ENCODE measurements around the gene UNC13D.
"Not testable (repeated sequence)": the region's sequence is repeated elsewhere in the genome, so short reads cannot be mapped to it uniquely, and the experiment has no call there.

Gene UNC13D

DNA sequence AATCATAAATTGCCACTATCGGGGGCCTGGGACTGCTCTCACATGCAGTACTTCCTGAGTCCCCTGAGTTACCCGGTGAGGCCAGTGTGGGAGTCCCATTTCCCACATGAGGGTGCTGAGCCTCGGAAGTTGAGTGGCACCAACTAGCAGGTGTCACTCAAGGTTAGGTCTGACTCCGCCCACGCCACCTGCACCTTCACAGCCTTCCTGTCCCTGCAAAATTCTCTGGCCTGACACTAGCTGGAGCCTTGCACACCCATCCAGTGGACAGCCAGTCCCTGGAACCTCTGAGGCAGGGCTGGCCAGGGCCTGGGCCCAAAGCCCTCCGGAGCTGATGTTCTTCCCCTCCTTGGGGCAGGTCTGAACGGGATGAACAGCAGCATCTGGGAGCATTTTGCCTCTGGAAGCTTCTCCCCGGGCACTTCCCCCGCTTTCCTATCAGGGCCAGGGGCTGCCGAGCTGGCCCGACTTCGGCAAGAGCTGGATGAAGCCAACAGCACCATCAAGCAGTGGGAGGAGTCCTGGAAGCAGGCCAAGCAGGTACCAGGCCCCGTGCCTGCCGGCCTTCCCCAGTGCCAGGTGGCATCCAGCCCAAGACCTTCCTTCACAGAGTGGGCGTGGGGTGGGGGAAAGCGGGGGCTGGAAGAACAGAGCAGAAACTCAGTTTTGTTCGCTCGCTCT, 21.9 kb downstream of the UNC13D start:
- in situ Hi-C loops (cut with MboI; ENCODE audit: low sequenced_read_pairs), result no loop called here

DNA sequence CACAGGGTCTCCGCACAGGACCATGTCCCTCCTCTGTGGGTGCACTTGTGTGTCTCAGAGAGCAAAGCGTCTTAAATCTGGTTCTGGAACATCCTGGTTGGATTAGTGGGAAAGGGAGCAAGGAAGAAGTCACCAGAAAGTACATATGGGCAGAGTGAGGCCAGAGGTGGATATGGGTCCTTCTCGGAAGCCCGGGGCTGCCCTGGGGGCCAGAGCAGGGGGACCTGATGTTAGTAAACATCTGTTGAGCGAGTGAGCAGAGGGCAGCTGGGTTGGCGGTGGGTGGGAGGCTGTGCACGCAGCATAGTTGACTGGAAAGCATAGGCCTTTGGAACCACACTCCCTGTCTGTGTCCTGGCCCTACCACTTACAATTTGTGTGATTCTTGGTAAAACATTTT, 22.7 kb downstream of the UNC13D start:
- in situ Hi-C loops (cut with MboI; ENCODE audit: low sequenced_read_pairs), result no loop called here

DNA sequence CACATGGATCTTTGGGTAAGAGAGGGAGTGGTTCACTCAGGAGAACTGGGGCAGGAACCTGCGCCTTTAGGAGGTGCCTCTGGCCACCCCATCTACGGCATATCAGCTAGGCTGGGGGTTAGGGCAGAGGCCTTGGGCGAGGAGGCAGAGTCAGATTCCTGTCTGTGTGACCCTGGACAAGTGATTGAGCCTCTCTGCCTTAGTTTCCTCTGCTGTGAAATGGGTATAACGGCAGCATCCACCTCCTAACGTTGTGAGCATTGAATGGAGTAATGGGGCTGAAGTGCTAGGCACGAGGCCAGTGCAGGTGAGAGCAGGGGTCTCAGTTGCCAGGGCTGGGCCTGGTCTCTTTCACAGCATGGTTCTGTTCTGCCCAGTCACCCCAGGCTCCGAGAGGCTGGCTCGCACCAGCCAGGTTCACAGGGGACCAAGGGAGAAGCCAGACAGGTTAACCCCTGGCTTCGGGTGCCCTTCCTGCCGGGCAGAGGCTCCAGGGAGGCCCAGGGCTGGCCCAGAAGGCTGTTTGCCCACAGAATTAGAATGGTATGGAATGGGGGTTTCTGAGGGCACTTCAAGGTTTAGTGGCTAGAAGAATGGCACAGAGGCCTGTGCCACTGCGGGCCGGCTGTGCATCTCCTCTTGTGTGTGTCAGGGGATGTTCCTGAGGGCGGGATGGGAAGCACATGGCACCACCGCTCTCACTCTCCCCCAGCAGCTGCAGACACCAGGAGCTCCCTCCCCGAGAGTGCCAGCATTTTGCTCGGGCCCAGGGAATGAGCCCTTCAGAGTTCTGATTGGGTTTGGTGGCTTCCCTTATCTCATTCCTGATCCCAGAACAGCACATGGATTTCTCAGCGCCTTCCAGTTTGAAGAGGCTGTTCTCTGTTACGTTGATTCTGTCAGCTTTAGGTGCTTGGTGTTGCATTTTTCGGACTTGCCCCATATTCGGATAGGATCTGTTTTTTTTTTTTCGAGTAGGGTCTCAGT, 23.8 kb downstream of the UNC13D start:
- in situ Hi-C loops (cut with MboI; ENCODE audit: low sequenced_read_pairs), result no loop called here

DNA sequence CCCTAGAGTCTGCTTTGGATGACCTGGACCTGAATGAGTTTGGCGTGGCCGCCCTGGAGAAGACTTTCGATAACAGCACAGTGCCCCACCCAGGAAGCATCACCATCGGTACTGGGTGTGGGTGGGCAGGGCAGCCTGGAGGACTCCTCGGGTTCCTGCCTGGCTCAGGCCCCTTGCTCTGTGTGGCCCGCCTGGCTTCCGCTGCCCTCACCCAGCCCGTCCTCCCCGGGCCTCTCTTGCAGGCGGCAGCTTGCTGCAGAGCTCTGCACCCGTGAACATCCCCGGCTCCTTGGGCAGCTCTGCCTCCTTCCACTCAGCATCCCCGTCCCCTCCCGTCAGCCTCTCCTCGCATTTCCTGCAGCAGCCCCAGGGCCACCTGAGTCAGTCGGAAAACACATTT, 24.5 kb downstream of the UNC13D start:
- in situ Hi-C loops (cut with MboI; ENCODE audit: low sequenced_read_pairs), result no loop called here

DNA sequence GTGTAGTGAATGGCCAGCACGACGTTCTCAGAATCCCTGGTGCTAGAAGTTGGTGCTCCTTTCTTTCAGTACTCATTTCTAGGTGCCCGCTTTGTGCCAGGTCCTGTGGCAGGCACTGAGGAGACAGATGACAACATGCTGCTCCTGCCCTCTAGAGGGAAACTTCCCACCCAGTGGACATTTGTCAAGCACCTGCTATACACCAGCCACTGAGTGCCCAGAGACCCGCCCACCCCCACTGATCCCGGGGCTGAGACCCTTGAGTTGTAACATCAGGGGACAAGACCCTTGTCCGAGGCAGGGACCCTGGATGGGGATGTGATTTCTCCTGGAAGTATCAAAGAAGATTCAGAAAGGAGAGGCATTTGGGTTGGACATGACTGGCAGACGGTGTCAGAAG, 25.1 kb downstream of the UNC13D start:
- in situ Hi-C loops (cut with MboI; ENCODE audit: low sequenced_read_pairs), result no loop called here

DNA sequence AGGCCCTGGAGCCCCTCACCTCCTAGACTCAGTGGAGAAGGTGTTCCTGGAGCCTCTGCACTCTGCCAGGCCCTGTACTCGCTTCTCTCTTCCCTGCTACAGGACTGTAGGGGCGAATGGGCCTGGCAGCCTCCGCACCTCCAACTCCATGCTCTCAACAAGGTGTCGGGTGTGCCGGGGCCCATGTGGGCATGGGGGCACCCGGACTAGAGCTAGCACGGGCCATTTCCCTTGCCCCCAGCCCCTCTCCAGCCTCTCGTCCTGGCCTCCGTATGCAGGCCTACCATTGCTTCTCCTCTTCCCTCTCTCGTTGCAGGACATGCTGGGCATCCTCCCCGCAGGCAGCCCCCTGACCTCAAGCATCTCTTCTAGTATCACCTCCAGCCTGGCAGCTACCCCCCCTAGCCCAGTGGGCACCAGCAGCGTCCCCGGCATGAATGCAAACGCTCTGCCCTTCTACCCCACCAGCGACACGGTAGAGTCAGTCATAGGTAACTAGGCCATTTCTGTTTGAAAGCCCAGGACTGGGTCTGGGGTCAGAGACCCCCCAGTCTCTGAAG, 25.8 kb downstream of the UNC13D start:
- in situ Hi-C loops (cut with MboI; ENCODE audit: low sequenced_read_pairs), result no loop called here

DNA sequence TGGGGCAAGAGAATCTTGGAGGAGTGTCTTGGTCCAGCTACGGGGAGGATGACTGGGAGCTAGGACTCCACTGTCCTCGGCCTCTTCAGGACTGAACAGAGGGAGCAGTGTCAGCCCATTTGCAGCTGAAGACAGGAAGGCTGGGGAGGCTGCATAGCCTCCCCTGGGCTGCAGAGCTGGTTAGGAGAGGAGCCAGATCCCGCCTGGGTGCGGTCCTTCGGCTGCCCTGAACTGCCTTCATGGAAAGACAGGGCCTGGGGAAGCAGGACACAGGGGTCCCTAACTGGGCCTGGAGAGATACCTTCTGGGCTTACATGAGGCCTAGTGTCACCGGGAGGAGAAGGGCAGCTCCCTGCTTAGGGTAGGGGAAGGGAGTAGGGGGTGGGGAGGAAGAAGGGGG, 26.6 kb downstream of the UNC13D start:
- in situ Hi-C loops (cut with MboI; ENCODE audit: low sequenced_read_pairs), result no loop called here

DNA sequence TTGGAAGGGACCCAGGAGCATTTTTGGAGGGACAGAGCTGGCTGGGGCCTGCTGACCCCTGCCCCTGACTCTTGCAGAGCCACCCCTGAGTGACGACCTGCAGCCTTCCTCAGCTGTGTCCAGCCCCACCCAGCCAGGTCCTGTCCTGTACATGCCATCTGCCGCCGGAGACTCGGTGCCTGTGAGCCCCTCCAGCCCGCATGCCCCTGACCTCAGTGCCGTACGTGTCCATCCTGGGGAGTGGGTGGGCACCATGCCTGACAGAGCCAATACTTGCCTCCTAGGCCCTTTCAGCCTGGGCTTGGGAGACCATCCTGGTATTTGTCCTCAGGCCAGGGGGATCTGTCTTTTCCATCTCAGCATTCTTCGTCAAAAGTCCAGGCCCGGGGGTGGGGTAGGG, 27.5 kb downstream of the UNC13D start:
- in situ Hi-C loops (cut with MboI; ENCODE audit: low sequenced_read_pairs), result no loop called here

DNA sequence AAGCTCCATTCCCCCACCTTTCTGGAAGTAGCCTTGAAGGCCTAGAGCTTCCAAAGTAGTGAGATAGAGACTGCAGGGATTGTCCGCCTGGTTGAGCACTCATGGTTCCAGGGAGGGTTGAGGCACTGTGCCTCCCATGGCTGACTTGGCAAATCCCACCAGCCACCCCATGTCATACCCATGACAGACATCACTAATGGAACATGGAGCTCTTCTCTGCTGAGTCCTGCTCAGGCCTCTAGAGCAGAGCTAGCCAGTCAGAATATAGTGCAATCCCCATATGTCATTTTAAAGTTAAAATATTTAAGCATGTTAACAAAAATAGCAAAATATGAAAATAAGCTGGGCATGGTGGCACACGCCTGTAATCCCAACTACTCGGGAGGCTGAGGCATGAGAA, 28.8 kb downstream of the UNC13D start:
- in situ Hi-C loops (cut with MboI; ENCODE audit: low sequenced_read_pairs), result no loop called here

DNA sequence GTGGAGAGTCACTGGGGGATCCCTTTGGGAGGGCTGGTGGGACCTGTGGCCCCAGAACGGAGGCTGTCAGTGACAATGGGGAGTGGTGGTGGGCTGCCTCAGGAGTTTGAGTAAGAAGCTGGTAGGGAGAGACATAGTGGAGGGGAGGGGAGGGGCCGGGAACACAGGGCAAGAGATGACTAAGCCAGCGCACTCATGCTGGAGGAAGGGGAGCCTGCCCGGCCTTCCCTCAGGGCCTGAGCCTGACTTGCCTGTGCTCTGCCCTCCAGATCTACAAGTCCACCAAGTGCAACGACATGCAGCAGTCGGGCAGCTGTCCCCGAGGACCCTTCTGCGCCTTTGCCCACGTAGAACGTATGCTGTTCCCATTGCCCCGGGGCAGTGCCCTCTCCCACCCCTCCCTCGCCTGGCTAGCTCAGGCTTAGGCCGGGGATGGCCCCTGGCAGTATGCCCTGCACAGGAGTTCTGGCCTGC, 29.3 kb downstream of the UNC13D start:
- in situ Hi-C loops (cut with MboI; ENCODE audit: low sequenced_read_pairs), result no loop called here

DNA sequence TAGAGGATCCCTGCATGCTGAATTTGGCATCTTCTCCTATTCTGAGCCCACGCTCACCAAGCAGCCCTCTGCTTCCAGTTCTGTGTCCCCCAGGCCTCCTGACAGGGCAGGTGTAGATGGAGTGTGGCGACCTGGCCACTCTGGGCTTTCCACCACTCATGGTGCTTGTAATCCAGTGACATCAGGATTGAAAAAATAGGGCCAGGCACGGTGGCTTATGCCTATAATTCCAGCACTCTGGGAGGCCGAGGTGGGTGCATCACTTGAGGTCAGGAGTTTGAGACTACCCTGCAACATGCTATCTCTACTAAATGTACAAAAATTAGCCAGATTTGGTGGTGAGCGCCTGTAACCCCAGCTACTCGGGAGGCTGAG, 30.2 kb downstream of the UNC13D start:
- in situ Hi-C loops (cut with MboI; ENCODE audit: low sequenced_read_pairs), result no loop called here

DNA sequence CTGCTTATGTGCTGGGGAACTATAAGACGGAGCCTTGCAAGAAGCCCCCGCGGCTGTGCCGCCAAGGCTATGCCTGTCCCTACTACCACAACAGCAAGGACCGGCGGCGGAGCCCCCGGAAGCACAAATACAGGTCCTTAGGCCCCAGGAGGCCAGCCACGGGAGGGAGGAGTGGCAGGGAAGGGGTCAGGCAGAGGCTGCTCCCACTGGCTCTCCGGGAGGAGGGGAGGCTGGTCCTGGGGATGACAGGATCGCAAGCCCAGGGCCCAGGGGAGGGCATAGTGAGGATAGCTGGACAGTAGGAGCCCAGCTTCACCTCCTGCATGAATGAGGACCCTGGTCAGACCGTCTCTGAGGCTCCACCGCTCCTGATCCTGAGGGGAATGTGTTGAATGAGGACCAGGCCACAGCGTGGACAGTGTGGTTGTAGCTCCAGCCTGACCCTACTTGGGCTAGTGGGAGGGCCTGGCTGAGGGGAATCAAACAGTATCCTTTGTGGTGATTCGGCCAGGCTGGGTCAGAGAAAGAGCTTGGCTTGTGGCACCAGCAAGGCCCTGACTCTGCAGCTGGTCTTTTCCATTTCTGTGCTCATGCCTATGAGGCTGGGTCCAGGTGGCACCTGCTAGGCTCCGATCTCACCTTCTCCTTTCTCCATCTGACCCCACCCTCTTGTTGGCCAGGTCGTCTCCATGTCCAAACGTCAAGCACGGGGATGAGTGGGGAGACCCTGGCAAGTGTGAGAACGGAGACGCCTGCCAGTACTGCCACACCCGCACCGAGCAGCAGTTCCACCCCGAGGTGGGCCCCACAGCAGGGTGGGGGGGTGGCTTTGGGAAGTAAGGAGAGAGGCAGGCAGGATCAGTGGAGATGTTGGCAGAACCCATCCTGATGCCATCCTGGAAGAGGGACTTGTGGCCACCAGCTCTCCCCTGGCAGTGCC, 30.9 kb downstream of the UNC13D start:
- in situ Hi-C loops (cut with MboI; ENCODE audit: low sequenced_read_pairs), result no loop called here

DNA sequence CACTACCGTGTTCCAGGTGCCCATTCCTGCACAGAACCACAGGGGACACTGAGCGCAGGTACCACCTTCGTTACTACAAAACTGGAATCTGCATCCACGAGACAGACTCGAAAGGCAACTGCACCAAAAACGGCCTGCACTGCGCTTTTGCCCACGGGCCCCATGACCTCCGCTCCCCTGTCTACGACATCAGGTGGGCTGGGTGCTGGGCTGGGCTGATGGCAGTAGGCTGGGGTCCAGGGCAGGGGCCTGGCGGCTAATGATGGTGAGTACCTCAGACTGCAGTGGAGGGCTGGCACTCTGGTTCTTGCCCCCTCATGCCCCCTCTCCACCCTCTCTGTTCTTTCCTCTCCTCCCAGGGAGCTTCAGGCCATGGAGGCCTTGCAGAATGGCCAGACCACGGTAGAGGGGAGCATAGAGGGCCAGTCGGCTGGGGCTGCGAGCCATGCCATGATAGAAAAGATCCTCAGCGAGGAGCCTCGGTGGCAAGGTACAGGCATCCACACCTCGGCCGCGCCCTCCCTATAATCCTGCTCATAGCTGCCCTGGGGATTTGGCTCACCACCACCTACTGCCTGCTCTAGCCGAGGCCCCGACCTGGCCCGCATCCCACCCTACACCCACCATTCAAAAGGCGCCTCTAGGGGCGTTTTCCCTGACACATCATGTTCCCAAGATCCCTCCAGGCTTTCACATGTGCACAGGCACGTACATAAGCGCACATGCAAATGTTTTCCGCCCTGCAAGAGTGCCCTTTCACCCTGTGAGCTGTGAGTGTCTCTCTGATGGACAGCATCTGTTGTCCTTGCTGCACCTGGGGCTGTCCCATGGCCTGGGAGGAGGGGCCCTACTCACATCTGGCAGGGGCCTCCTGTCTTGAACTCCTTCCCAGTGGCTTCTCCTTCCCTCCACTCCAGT, 31.8 kb downstream of the UNC13D start:
- in situ Hi-C loops (cut with MboI; ENCODE audit: low sequenced_read_pairs), result no loop called here

DNA sequence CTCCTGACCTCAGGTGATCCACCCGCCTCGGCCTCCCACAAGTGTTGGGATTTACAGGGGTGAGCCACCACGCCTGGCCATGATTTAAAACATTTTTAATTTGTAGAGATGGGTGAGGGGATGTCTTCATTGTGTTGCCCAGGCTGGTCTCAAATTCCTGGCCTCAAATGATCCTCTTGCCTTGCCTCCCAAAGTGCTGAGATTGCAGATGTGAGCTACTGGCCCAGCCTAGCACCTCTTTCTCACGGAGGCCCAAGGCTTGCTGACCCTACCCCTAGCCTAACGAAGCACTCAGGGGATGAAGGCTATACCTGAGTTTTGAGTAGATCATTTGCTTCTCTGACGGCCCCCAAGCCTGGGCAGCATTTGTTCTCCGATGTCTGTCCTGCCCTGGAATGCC, 33.0 kb downstream of the UNC13D start:
- in situ Hi-C loops (cut with MboI; ENCODE audit: low sequenced_read_pairs), result no loop called here

DNA sequence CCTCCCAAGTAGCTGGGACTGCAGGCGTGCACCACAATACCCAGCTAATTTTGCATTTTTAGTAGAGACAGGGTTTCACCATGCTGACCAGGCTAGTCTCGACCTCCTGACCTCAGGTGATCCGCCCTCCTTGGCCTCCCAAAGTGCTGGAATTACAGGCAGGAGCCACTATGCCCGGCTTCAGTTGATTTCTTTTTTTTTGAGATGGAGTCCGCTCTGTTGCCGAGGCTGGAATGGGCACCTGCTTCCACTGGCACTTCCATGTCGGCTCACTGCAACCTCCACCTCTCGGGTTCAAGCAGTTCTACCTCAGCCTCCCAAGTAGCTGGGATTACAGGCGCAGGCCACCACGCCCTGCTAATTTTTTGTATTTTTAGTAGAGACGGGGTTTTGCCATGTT, 33.4 kb downstream of the UNC13D start:
- in situ Hi-C loops (cut with MboI; ENCODE audit: low sequenced_read_pairs), result not testable (repeated sequence)

DNA sequence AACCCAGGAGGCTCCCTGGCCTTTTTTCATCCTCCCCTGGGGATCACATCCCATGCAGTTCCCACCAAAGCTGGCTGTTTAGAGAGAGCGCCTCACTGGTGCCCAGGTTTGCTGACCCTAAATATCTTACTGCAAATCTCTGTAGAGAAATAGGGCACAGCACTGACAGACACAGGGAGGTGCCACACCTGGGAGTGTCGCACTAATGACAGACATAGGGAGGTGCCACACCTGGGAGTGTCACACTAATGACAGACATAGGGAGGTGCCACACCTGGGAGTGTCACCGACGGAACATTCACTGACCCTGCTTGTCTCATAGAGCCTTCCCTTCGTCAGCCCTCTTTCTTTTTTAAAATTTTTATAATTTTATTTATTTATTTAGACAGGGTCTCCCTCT, 34.0 kb downstream of the UNC13D start:
- in situ Hi-C loops (cut with MboI; ENCODE audit: low sequenced_read_pairs), result no loop called here

DNA sequence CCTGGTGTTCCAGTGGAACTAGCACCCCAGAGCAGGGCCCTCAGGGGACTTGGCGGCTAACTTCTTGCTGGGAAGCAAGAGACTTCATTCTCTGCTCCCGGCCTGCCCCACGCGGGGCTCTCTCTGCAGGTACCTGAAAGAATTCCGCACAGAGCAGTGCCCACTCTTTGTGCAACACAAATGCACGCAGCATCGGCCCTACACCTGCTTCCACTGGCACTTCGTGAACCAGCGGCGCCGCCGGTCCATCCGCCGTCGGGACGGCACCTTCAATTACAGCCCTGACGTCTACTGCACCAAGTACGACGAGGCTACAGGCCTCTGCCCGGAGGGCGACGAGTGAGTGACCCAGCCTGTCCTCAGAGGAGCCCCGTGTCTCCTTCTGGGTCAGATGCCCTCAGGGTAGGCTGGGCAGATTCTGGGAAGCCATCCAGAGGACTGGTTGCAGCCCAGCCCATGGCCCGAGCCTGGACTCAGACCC, 34.5 kb downstream of the UNC13D start:
- in situ Hi-C loops (cut with MboI; ENCODE audit: low sequenced_read_pairs), result no loop called here

DNA sequence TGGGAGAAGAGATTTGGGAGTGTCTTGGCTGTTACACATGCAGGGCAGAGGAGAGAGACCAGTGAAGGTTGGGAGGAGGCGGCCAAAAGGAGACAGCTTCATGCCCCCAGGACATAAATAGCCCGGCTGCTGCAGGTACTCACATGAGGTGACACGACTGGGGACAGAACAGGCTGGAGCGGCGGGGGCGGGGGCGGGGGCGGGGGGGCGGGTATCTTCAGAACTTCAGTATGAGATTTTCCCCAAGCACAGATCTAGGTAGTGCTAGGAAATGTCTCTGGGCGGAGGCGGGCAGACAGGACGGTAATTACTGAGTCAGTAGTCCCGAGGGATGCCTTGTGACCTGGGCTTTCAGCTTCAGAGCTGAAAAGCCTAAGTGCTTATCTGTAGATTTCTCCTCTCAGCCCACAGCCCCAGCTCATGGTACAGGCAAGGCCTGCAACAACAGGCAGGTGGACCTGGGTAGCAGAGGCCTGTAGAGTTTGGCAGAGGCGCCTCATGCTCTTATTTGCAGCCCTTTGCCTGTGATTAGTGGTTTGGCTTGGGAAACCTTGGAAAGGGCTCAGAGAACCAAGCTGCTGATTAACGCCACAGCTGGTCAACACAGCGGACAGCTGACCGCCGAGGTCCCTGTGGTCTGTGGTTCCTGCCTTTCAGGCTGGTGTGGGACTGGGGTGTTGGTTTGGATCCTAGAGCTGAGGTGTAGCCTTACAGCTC, 35.1 kb downstream of the UNC13D start:
- in situ Hi-C loops (cut with MboI; ENCODE audit: low sequenced_read_pairs), result no loop called here

DNA sequence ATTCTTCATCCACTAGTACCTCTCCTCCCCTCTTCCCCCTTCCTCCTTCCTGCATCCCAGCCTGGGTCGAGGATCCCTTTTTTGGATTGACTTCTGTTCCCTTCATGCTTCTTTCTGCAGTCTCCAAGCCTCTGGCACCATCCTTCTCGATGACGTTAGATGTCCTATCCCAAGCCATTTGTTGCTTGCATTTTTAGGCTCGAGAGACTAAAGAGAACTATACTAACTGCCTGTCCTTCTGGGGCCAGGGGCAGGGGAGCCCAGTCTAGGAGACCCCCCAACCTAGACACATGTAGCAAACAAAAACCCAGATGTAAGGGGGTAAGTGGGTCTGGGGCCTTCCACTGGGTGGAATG, 35.7 kb downstream of the UNC13D start:
- in situ Hi-C loops (cut with MboI; ENCODE audit: low sequenced_read_pairs), result no loop called here

Measured in hTERT RPE-1 (cell line).